GM19043 (cell line): ENCODE results near the gene CRIP2.

Experiments
- ATAC-seq: cut with Tn5 transposase; IDR thresholded peaks from one replicate; pipeline ENCODE4 v1.9.1; 2021; ENCODE audit warnings: low read depth; ENCODE audit not compliant: unreplicated experiment

CRIP2 gene

DNA sequence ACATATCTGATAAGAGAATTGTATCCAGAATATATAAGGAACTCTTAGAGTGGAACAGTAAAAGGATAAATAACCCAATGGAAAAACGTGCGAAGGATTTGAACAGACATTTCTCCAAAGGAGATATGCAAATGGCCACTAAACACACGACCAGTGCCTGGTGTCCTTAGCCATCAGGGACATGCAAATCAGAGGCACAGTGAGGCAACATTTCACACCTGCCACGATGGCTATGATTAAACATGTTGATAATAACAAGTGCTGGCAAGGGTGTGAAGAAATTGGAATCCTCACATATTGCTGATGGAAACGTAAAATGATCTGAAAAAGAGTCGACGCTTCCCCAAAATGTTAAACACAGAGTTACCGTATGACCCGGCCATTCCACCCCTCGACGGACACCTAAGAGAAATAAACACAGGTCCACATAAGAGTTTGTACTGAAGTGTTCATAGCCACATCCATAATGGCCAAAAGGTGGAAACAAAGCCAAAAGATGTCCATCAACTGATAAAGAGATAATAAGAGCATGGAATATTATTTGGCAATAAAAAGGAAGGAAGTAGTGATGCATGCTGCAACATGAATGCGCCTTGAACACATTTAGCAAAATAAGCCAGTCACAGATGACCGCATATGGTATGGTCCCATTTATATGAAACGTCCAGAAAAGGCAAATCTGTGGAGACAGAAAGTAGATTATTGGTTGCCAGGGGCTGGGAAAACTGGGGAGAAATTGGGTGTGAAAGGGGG, 45.5 kb downstream of the CRIP2 start:
- ATAC-seq, result no peak

- ATAC-seq, result no peak
Observed at GRCh38 chr14:105525326-105525725, 50.7 kb downstream of the CRIP2 start.

GRCh38 chr14:105525861-105526775, 51.5 kb downstream of the CRIP2 start, which contains the start of gene TMEM121:
TMEM121 (plus strand) TSS chr14:105526583; CDS start chr14:105528835, 2,252 bp downstream.
- ATAC-seq, result no peak

GRCh38 chr14:105526776-105527380, 52.3 kb downstream of the CRIP2 start:
- ATAC-seq, result no peak

- ATAC-seq, result no peak
Observed at GRCh38 chr14:105527381-105527825, 52.8 kb downstream of the CRIP2 start.

GRCh38 chr14:105527826-105528585, 53.4 kb downstream of the CRIP2 start:
- ATAC-seq, result no peak

DNA sequence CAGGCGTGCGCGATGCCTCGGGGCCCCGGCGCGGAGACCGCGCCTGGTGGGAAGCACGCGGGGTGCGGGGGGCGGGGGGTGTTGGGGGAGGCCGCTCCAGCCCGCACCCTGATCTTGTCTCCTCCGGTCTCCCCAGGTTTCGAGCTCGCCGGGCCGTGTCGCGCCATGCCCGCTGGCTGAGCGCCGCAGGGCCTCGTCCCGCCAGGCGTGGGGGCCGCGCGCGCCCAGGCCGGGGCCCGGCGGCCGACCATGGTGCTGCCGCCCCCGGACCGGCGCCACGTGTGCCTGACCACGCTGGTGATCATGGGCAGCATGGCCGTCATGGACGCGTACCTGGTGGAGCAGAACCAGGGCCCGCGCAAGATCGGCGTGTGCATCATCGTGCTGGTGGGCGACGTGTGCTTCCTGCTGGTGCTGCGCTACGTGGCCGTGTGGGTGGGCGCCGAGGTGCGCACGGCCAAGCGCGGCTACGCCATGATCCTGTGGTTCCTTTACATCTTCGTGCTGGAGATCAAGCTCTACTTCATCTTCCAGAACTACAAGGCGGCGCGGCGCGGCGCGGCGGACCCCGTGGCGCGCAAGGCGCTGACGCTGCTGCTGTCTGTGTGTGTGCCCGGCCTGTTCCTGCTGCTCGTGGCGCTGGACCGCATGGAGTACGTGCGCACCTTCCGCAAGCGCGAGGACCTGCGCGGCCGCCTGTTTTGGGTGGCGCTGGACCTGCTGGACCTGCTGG, 54.1 kb downstream of the CRIP2 start:
- no peak for ATAC-seq

DNA sequence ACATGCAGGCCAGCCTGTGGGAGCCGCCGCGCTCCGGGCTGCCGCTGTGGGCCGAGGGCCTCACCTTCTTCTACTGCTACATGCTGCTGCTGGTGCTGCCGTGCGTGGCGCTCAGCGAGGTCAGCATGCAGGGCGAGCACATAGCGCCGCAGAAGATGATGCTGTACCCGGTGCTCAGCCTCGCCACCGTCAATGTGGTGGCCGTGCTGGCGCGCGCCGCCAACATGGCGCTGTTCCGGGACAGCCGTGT, 54.6 kb downstream of the CRIP2 start:
- ATAC-seq, result no peak
